Left hindlimb (tissue), 1 donor: ENCODE data around the gene COX4I1.

ENCODE experiments used
- DNase-seq: peaks from one replicate; pipeline ENCODE4 v3.0.0-alpha.2; 2018

Gene COX4I1

DNA sequence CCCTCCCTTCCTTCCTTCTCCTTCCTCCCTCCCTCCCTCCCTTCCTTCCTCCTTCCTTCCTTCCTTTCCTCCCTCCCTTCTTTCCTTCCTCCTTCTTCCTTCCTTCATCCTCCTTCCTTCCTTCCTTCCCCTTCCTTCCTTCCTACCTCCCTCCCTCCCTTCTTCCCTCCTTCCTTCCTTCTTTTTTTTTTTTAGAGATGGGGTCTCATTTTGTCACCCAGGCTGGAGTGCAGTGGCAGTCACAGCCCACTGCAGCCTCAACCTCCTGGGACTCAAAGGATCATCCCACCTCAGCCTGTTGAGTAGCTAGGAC is 44.6 kb downstream of the COX4I1 start:
- no peak for DNase-seq

DNA sequence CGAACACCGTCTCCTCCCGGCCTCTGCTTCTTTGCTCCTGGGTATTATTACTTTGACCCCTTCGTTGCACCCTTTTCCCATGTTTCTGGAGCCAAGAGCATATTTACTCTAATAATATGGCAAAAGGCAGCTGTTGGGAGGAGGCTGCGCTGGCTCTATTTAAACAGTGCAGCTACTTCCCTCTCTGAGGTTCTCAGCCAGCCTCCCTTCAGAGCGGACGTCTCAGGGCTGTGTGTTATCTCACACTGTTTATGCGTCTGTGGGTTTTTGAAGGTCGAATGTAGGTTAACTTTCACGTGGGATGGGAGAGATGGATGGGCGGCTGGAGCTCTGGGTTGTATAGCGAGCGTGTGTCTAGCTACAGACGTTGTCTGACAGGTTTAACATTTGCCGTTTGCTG is 45.3 kb downstream of the COX4I1 start:
- DNase-seq, result no peak

DNA sequence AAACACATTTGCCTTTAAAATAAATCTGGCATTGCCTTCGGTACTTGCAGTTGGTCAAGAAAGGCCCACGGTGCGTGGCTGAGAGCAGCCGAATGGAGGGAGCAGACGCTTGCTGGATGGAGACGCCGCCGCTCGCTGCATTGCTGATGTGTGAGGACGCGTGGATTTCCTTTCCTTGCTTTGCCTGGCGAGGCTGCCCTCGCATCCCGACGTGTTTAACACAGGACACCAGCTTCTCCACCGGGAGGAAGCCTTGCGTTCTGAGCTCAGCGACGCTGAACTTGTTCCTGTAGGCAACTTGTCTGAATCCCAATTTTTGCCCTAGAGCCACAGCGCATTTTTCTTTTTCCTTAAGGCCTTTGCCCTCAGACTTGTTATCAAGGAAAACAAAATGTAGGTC is 45.8 kb downstream of the COX4I1 start:
- DNase-seq, result no peak

DNA sequence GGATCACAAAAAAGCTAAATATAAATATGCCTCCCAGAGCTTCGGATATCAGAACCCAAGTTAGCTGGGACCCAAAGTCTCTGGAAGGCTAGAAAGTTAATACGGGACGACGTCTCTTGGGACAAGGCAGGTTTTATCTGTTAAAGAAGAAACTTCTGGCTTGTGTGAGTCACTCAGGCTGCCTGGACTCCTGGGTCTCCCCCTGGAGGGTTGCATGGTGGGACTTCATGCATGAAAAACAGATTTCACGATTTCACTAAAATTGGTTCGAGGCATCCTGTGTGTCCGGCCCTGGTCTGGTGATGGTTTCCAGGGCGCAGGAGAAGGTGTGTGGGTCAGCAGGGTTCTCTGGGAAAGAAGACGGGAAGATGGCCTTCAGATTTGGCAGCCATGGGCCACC is 47.0 kb downstream of the COX4I1 start:
- DNase-seq, result no peak

DNA sequence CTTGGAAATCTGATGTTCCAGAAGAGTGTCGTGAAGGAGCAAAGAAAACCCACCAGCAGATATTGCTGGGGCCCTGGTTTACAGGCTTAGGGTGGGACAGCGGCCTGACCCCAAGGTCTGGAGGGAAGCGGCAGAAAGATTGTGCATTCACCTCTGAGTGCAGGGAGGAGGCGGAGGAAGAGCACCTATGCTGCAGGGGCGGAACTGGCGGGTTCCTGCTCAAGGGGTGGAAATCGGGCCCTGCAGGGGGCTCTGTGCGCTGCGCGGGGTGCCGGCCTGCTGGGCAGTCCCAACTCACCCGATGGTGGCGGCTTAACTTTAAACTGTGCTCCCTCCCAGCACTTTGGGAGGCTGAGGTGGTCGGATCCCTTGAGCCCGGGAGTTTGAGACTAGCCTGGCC is 47.5 kb downstream of the COX4I1 start:
- DNase-seq, result no peak

DNA sequence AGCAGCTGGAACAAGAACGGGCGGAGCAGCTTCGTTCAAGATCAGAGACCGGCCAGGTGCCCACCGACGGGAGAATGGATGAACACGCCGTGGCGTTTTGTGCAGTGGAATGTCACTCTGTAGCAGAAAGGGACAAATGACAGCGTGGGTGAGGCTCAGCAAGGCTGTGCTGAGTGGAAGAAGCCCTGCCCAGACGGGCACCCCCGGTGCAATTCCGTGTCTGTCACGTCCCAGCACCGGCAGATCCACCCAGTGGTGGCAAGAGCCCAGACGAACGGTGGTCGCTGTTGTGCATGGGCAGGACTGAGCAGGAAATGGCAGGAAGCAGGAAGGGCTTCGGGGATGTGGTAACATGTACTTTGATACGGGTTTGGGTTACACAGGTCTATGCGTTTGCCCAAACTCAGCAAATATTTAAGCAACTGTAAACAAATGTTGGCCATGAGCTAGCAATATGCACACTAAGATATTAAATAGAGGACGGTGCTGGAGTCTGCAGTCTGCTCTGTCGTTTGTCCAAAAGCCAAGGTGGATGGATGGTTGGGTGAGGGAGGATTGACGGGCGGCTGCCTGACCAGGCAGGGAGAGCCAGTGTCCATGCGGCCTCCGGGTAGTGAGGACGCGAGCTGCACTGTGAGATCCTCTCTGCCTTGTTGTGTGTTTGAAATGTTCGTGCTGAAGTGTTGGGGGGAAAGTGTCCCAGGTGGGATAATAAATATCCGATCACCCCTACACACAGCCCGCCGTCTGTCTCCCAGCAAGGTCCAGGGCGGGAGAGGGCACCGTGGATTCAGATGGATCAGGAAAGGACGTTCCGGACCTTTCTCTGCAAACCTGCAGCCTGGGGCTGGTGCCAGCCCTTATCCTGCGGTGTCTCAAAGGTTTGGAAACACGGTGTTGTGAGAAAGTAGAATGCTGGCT is 48.4 kb downstream of the COX4I1 start:
- no peak for DNase-seq

DNA sequence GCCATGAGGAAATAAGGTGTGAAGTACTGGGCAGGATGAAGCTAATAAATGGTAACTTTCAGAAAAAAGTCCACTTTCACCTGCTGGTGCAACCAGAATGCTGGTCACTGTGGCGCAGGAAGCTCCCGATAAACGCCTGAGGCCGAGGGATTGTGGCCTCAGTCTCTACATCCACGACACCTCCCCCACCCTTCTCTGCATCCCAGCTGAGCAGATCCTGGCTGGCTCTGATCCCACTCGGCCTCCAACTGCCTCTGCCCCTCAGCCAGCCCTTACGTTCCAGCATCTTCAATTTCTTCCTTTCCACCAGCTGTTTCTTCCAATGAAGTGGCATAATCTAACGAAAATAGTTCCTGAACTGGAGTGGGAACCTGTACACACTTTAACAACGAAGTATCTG is 49.5 kb downstream of the COX4I1 start:
- no peak for DNase-seq

DNA sequence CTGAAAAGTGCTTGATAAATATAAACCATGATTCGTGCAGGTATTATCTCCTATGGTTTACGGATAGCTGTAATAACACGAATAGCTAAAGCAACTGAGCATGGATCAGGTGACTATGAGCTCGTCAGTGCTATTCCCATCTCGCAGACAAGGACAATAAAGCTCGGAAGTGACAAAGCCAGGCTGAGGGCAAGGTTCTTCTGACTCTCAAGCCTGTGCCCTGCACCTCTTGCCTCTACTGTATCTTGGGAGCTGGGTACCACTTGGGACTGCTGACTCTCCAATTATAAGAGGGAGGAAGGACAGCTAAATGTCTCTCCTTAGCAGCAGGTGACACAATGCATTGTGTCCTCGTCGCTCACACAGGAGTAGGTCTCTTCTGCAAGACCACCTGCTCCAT is 49.9 kb downstream of the COX4I1 start:
- DNase-seq, result no peak

DNA sequence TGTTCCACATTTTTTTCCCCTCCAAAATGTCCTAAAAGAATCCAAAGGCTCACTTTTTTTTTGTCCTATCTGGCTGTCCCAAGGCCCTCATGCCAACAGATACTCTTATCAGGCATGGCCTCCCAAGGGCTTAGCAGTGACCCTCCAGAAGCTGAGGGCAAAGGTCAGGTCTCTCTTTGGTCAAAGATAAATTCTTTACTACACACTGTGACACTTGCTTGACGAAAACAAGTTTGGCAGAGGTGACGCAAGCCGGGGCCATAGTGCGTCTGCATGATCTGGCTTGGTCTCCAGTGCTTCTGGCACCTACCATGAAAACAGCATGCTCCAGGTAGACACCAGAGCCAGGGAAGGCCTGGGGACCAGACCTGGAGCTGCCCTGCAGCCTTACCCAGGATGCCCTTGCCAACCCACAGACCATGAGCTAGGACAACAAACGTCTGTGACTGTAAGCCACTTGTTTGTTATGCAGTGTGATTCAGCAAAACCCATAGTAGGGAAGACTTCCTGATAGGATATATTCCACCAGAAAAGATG is 50.9 kb downstream of the COX4I1 start:
- DNase-seq, result no peak

DNA sequence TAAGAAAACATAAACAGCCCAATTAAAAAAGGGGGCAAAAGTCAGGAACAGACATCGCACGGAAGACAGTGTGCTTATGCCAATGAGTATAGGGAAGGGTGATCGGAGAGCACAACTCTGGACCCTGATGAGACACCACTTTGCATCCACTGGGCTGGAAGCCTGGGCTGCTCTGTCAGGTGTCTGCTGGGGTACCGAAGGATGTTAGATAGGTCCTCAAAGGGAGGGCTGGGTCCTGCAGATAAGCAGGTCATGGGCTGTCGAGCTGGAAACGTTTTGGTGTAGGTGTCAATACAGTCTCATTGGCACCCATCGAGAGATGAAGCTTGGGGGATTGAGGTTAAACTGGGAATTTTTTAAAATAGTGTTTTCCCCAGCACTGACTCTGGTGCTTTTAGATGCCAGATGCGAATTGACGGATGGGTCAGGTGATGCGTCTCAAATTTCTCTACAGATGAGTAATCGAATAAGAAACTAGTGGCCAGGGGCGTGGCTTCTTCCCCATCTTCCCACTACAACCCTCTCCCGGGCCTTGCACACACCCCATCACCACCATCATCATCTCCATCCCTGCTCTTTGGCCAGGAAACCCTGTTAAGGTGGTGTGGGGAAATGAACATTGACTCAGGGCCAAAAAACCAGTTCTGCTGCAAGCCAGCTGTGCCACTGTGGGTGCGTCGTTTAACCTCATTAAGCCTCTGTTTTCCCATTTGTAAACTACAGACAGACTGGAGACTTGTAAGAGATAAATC is 51.7 kb downstream of the COX4I1 start:
- no peak for DNase-seq

DNA sequence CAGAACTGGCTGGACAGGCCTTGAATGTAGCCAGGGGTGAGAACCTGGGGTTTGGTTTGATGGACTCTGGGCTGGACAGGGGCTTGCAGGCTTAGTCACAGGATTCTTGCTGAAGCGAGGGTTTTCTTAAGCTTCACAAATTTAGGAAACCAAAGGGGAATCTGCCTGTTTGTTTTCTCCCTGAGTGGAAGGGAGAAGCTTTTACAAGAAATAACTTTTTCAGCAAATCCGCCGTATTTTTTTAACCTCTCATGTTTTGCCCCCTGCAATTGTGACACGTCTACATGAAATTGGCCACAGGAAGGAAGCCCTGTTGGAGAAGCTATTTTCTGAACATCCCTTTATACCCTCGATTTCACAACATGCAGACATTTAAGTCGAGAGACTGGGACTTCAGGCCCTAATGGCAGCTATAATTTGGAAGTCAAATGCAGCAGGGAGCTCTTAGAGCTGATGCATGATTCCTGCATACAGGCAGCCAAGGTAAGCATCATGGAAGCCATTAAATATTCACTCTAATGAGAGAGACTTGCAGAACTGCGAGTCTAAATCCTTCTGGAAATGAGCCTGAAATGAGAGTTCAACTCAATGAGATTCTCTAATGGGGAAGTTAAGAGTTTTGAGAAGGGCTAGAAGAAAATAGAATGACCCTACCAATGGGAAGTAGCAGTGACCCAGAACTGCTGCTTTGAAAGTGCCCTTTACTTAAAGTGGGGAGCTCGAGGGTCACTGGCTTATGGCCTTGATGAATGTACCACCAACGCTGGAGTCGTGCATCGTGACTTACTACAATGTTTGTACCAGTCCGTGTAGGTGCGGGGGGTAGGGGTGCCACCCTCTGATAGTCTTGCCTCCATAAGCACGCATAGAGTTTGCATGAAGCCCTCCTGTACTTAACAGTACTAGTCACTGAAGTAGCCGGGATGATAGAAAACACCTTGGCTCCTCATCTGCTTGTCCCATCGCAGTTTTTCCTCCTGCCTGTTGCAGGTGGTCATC is 54.4 kb downstream of the COX4I1 start:
- no peak for DNase-seq

DNA sequence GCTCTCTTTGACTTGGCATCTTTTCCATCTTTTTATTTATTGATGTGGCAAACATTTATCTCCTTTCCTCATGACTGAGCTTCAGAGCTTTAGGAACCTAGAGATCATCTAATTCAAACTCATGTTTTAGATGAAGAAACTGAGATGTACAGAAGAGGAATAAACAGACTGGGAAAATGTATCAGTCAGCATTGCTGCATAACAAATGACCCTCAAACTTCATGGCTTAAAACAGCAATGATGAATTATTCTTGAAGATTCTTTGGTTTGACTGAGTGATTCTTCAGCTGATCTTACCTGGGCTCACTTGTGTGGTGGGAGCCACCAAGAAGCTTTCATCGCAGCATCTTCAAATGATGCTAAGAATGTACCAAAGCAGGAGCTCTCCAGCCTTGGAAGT is 55.4 kb downstream of the COX4I1 start:
- DNase-seq, result no peak

DNA sequence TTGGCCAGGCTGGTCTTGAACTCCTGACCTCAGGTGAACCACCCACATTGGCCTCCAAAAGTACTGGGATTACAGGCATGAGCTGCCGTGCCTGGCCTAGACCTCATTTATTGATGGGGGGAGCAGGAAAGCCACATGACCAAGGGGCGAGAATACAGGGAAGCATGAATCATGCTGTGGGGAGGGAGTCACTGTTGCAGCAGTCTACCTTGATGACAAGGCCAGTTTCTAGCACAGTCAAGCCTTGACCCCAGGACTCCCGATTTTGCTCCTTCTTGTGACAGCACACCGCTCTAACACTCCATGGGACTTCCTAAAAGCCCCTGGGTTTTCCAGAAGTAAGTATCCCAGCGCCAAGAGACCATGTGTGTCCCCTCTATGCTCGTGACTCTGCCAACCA is 56.6 kb downstream of the COX4I1 start:
- DNase-seq, result no peak

DNA sequence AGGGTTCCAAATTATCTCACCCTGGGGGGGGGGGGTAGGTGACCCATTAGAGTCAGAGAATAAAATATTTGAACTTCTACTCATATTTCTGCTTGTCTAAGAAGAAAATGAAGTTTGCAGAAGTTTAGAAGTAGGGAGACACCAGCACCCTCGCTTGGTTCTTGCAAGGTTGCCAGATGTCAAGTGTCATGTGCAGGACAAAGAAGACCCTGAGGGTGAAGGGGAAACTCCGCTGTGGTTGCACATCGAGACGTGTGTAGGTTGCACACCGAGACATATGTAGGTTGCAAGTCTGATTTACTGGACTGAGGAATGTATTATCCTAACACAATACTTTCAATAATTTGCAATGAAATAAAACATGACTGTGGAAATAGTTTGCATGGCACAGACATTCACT is 57.1 kb downstream of the COX4I1 start:
- DNase-seq, result no peak
